A673 (cell line): ENCODE measurements around the gene NDUFS7.

ENCODE experiments used
- EZH2 ChIP-seq: fragments of 200-600 bp; sonication (generic); IDR thresholded peaks from 2 replicates; pipeline ENCODE4 v1.6.1; 2017; ENCODE audit warnings: borderline replicate concordance, low read depth, mild to moderate bottlenecking, mixed read lengths, antibody characterized with exemption, low read length; ENCODE audit not compliant: poor library complexity, severe bottlenecking
- TF ChIP-seq, protein P1 (sequence below): fragments of 300-800, 200-600 bp; sonication (generic); conservative IDR thresholded peaks from 2 replicates; pipeline ENCODE4 v1.5.1; 2017; ENCODE audit warnings: low read depth, mild to moderate bottlenecking, antibody characterized with exemption, low read length, moderate library complexity, mixed read lengths

DNA sequence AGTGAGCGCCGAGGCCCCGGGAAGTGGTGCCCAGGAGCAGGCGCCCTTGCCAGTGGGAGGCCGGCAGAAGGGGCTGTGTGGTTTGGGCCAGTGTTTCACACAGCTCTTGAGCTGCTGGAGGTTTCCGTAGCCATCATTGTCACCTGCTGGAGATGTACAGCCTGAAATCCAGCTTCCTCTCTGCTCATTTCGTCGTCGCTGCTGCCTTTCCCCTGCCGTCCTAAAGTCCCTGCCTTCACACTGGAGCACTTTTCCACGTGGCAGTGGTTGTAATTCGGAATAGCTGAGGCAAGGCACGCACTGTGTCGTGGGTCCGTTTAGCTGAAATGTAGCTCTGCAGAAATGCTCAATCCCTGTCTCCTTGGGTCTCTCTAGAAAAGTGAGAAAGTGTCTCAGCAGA, 36.9 kb downstream of the NDUFS7 start:
- TF ChIP-seq, protein P1, sequence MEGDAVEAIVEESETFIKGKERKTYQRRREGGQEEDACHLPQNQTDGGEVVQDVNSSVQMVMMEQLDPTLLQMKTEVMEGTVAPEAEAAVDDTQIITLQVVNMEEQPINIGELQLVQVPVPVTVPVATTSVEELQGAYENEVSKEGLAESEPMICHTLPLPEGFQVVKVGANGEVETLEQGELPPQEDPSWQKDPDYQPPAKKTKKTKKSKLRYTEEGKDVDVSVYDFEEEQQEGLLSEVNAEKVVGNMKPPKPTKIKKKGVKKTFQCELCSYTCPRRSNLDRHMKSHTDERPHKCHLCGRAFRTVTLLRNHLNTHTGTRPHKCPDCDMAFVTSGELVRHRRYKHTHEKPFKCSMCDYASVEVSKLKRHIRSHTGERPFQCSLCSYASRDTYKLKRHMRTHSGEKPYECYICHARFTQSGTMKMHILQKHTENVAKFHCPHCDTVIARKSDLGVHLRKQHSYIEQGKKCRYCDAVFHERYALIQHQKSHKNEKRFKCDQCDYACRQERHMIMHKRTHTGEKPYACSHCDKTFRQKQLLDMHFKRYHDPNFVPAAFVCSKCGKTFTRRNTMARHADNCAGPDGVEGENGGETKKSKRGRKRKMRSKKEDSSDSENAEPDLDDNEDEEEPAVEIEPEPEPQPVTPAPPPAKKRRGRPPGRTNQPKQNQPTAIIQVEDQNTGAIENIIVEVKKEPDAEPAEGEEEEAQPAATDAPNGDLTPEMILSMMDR: no peak
- TF ChIP-seq EZH2: no peak
